Kidney (tissue), 14 donors: ENCODE results near the gene MARCHF10. TPM values are rescaled to one million over a fixed set of nuclear protein-coding genes. Genes with fewer than 3 reads are reported as not detected.

Experiments used
- DNase-seq, 5 donors: peaks; one replicate each; pipeline ENCODE4 v3.0.0-alpha.2; 2013 to 2020
- FAIRE-seq: peaks from 2 replicates; lab custom pipeline; 2012; peaks lifted over from hg19 to GRCh38; lab: Jason Lieb, UNC
- H3K27ac ChIP-seq, 2 donors: one replicate each; pipeline ENCODE4 v1.7.0; 2013; ENCODE audit warnings: low read depth in 2 of 2, low read length in 2 of 2, inconsistent platforms in 1 of 2
- H3K27me3 ChIP-seq: one replicate; pipeline ENCODE4 v1.7.1; 2013; ENCODE audit warnings: low read length, inconsistent platforms; ENCODE audit not compliant: control insufficient read depth, insufficient read depth
- H3K36me3 ChIP-seq, 3 donors: one replicate each; pipeline versions ENCODE4 v1.7.0 to v1.7.1; 2013; ENCODE audit warnings: low read length in 3 of 3, control low read depth in 1 of 3, inconsistent platforms in 1 of 3; ENCODE audit not compliant: insufficient read depth in 3 of 3, control insufficient read depth in 2 of 3
- H3K4me1 ChIP-seq, 3 donors: one replicate each; pipeline versions ENCODE4 v1.7.0 to v1.7.1; 2013; ENCODE audit warnings: low read length in 3 of 3, inconsistent platforms in 1 of 3, low read depth in 1 of 3; ENCODE audit not compliant: control insufficient read depth in 2 of 3, insufficient read depth in 2 of 3
- H3K4me3 ChIP-seq, 3 donors: one replicate each; pipeline versions ENCODE4 v1.7.0 to v1.8.1; 2013; ENCODE audit warnings: low read length in 3 of 3, control low read depth in 1 of 3, inconsistent platforms in 1 of 3
- H3K9ac ChIP-seq, 3 donors: one replicate each; pipeline versions ENCODE4 v1.7.0 to v1.7.1; 2013; ENCODE audit warnings: low read length in 3 of 3, control low read depth in 1 of 3, inconsistent platforms in 1 of 3
- H3K9me3 ChIP-seq, 3 donors: one replicate each; pipeline versions ENCODE4 v1.7.0 to v1.7.1; 2013; ENCODE audit warnings: low read length in 3 of 3, control low read depth in 1 of 3, inconsistent platforms in 1 of 3; ENCODE audit not compliant: control insufficient read depth in 2 of 3, insufficient read depth in 1 of 3
- intact Hi-C: fragments of 100-400 bp; cut with DNase I; formaldehyde crosslinking; loops from one replicate; pipeline ENCODE4 v1.11.1; 2022
- polyA plus RNA-seq: library from polyadenylated mRNA; stranded (reverse); fragments of 350-450 nt; fragmentation: Illumina TruSeq; extraction: RNeasy Lipid Tissue Mini Kit (QIAGEN cat#74804); gene quantifications from one replicate; pipeline ENCODE4 v1.2.3, GENCODE V29; 2014; ENCODE audit warnings: low read depth, low replicate concordance; ENCODE audit not compliant: insufficient read depth
- total RNA-seq: library from RNA; stranded (reverse); fragmentation: NEBNext Ultra II Directional; extraction: Animal tissue kit (Norgen Biotek cat#: 25700); gene quantifications from one replicate; pipeline ENCODE4 v1.2.1, GENCODE V29; 2021
- TF ChIP-seq, protein P1 (sequence below): IDR thresholded peaks from 3 replicates; pipeline ENCODE4 v1.5.1; 2012; ENCODE audit warnings: mild to moderate bottlenecking, moderate library complexity, borderline replicate concordance; ENCODE audit not compliant: insufficient read depth; ENCODE audit errors: extremely low read depth
- donor health status: control.
- donor health status: control.
- donor health status: control.
- donor health status: control.
- donor health status: control.
- donor health status: DM: yes; HTN: yes; CAD: no.
- donor health status: Normal renal cell carcinoma (clear cell type).

Gene MARCHF10
- total and polyA plus RNA-seq, 2 donors from 2014 or later = 0.66 to 6.3 TPM

DNA sequence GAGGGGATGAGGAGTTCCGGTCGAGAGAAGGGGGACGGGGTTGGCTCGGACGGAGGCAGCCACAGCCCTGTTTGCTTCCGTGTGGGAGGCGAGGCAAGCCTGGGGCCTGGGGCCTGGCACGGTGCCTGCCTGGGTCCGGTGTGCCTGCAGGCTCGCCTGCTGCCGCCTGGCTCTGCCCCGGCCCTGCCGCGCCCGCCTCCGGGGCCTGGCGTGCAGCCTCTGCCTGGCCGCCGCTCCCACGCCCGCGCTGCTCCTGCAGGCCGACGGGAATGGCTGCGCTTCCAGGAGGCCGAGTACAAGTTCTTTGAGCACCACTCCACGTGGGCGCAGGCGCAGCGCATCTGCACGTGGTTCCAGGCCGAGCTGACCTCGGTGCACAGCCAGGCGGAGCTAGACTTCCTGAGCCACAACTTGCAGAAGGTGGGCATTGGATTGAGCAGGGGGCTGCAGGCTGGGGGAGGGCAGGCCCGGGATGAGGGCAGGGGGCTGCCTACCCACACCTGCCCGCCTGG lies 127.5 kb downstream of the MARCHF10 start:
- intact Hi-C loops = no loop called here
- peak in 1 of 5 donors; percentile 45 for DNase-seq

DNA sequence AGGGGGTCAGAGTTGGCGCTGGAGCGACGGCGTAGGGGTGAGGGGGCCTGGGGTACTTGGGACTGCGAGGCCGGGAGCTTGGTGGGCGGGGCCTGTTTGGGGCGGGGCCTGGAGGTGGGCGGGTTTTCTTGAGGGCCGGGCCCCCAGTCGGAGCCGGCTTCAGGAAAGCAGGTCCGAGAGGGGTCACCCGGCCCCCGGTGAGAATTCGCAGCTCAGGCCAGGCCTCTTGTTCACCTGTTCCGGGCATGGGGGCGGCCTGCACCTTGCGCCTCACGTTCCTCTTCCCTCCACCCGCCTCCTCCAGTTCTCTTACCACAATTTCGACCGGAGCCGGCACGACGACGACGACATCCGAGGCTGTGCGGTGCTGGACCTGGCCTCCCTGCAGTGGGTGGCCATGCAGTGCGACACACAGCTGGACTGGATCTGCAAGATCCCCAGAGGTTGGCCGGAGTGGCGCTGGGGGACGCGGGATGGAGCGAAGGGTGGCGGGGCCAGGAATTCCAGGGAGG lies 128.2 kb downstream of the MARCHF10 start:
- Histone ChIP-seq H3K4me1 (no peaks in the 10 kb centered on the region), H3K9me3 (no peaks in the 10 kb centered on the region), H3K4me3 (no peak overlapping the region), H3K9ac (no peak overlapping the region), H3K27ac (no peak overlapping the region), H3K36me3 (no peaks in the 10 kb centered on the region), H3K27me3 (no peaks in the 10 kb centered on the region)
- intact Hi-C loops = no loop called here
- DNase-seq (no peak), FAIRE-seq (no peak)
- TF ChIP-seq, protein P1, sequence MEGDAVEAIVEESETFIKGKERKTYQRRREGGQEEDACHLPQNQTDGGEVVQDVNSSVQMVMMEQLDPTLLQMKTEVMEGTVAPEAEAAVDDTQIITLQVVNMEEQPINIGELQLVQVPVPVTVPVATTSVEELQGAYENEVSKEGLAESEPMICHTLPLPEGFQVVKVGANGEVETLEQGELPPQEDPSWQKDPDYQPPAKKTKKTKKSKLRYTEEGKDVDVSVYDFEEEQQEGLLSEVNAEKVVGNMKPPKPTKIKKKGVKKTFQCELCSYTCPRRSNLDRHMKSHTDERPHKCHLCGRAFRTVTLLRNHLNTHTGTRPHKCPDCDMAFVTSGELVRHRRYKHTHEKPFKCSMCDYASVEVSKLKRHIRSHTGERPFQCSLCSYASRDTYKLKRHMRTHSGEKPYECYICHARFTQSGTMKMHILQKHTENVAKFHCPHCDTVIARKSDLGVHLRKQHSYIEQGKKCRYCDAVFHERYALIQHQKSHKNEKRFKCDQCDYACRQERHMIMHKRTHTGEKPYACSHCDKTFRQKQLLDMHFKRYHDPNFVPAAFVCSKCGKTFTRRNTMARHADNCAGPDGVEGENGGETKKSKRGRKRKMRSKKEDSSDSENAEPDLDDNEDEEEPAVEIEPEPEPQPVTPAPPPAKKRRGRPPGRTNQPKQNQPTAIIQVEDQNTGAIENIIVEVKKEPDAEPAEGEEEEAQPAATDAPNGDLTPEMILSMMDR = no peak

More for the DNA sequence above, 127.5 kb downstream of the MARCHF10 start:
- no peak for FAIRE-seq
- TF ChIP-seq, protein P1 = no peak
- H3K4me1 ChIP-seq = no peaks in the 10 kb centered on the region
- H3K27me3 ChIP-seq = no peaks in the 10 kb centered on the region
- no peak overlapping the region for H3K9ac ChIP-seq
- no peak overlapping the region for H3K27ac ChIP-seq
- no peak overlapping the region for H3K4me3 ChIP-seq
- no peaks in the 10 kb centered on the region for H3K9me3 ChIP-seq
- no peaks in the 10 kb centered on the region for H3K36me3 ChIP-seq

DNA sequence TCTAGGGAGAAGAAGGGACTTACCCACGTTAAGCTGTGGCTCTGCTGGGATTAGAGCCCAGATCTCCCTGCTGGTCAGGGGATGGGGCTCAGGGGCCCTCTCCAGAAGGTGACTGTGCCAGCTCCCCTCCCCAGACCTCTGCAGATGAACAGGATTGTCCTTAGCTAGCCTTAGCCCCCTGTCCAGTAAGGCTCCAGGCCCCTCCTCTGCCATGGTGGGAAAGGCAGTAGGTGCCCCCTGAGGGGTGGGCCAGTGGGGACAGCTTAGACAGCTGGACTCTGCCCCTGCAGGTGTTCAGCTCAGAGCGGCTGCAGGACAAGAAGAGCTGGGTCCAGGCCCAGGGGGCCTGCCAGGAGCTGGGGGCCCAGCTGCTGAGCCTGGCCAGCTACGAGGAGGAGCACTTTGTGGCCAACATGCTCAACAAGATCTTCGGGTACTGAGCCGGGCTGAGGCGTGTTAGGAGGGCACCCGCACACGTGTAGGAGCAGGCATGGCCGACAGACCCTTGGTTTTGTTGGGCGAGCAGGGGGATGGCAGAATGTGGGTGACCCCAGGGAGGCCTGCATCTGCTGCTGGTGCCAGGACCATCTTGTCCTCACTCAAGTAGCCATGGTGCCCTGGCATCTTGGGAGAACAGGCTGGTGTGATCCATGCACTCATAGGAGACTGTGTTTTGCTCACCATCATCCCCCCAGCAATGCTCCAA lies 129.7 kb downstream of the MARCHF10 start:
- Histone ChIP-seq H3K27ac (no peak overlapping the region), H3K9ac (no peak overlapping the region), H3K4me1 (no peaks in the 10 kb centered on the region), H3K36me3 (no peaks in the 10 kb centered on the region), H3K4me3 (no peak overlapping the region), H3K27me3 (no peaks in the 10 kb centered on the region), H3K9me3 (no peaks in the 10 kb centered on the region)
- intact Hi-C loops = no loop called here
- TF ChIP-seq, protein P1 = no peak
- FAIRE-seq (no peak), DNase-seq (no peak)
